Measurements from ENCODE around the gene GNAI2.
"Not testable (repeated sequence)": the region's sequence is repeated elsewhere in the genome, so short reads cannot be mapped to it uniquely, and the experiment has no call there.

GNAI2 gene

GRCh38 chr3:50278123-50278879 is 42.3 kb downstream of the GNAI2 start:
- Histone ChIP-seq H3K4me3 (ENCODE audit: low read length) (no peak overlapping the region), H3K4me2 (ENCODE audit: low read length) (no peak overlapping the region), H3F3A (ENCODE audit: control insufficient read depth, insufficient read depth) (no peaks in the 10 kb centered on the region), H4K20me1 (ENCODE audit: control insufficient read depth, insufficient read depth, low read depth, low read length) (no peaks in the 10 kb centered on the region), H3K79me2 (ENCODE audit: control insufficient read depth, low read length) (no peaks in the 10 kb centered on the region), H3K27me3 (ENCODE audit: control insufficient read depth, low read length) (peaks cover 33% of the 10 kb centered on the region), H3K9me3 (ENCODE audit: control insufficient read depth, insufficient read depth, low read length) (no peaks in the 10 kb centered on the region), H3K9me2 (replicated peaks; ENCODE audit: control insufficient read depth, low read length) (no peaks in the 10 kb centered on the region), H3K27ac (ENCODE audit: low read depth, low read length) (no peak overlapping the region), H3K36me3 (ENCODE audit: control insufficient read depth, low read length) (no peaks in the 10 kb centered on the region), H3K4me1 (ENCODE audit: control insufficient read depth, low read length) (peaks cover 14% of the 10 kb centered on the region)
- TF ChIP-seq CTCF (IDR thresholded peaks at IDR 0.05; ENCODE audit: low read depth, low read length, poor library complexity, severe bottlenecking), result no peak
- TF ChIP-seq EZH2phosphoT487 (IDR thresholded peaks at IDR 0.05; ENCODE audit: borderline replicate concordance, low read length), result no peak

- H3K79me2 ChIP-seq (ENCODE audit: control insufficient read depth, low read length), result no peaks in the 10 kb centered on the region
- H3K36me3 ChIP-seq (ENCODE audit: control insufficient read depth, low read length), result no peaks in the 10 kb centered on the region
- no peak for TF ChIP-seq CTCF (IDR thresholded peaks at IDR 0.05; ENCODE audit: low read depth, low read length, poor library complexity, severe bottlenecking)
- no peak for TF ChIP-seq EZH2phosphoT487 (IDR thresholded peaks at IDR 0.05; ENCODE audit: borderline replicate concordance, low read length)
- H3K4me2 ChIP-seq (ENCODE audit: low read length), result no peak within 1 kb of the TSS
- H3F3A ChIP-seq (ENCODE audit: control insufficient read depth, insufficient read depth), result no peaks in the 10 kb centered on the region
- H3K27me3 ChIP-seq (ENCODE audit: control insufficient read depth, low read length), result peaks cover 27% of the 10 kb centered on the region
- H3K9me3 ChIP-seq (ENCODE audit: control insufficient read depth, insufficient read depth, low read length), result no peaks in the 10 kb centered on the region
- no peaks in the 10 kb centered on the region for H4K20me1 ChIP-seq (ENCODE audit: control insufficient read depth, insufficient read depth, low read depth, low read length)
- H3K4me3 ChIP-seq (ENCODE audit: low read length), result no peak within 1 kb of the TSS
- no peak within 1 kb of the TSS for H3K27ac ChIP-seq (ENCODE audit: low read depth, low read length)
- H3K9me2 ChIP-seq (replicated peaks; ENCODE audit: control insufficient read depth, low read length), result no peaks in the 10 kb centered on the region
- peaks cover 12% of the 10 kb centered on the region for H3K4me1 ChIP-seq (ENCODE audit: control insufficient read depth, low read length)
Observed at GRCh38 chr3:50278880-50279224, 42.8 kb downstream of the GNAI2 start, which contains the start of gene LSMEM2. TSS of gene LSMEM2 (plus strand) at chr3:50279087. CDS start at chr3:50279114, 27 bp downstream.

GRCh38 chr3:50279255-50280016 is 43.4 kb downstream of the GNAI2 start:
- Histone ChIP-seq H3K4me2 (ENCODE audit: low read length) (no peak overlapping the region), H3K4me3 (ENCODE audit: low read length) (no peak overlapping the region), H3F3A (ENCODE audit: control insufficient read depth, insufficient read depth) (no peaks in the 10 kb centered on the region; the same call in 1 of the 2 replicates), H4K20me1 (ENCODE audit: control insufficient read depth, insufficient read depth, low read depth, low read length) (no peaks in the 10 kb centered on the region), H3K36me3 (ENCODE audit: control insufficient read depth, low read length) (no peaks in the 10 kb centered on the region), H3K27ac (ENCODE audit: low read depth, low read length) (no peak overlapping the region), H3K9me3 (ENCODE audit: control insufficient read depth, insufficient read depth, low read length) (no peaks in the 10 kb centered on the region), H3K27me3 (ENCODE audit: control insufficient read depth, low read length) (peaks cover 22% of the 10 kb centered on the region), H3K4me1 (ENCODE audit: control insufficient read depth, low read length) (peaks cover 7% of the 10 kb centered on the region), H3K79me2 (ENCODE audit: control insufficient read depth, low read length) (no peaks in the 10 kb centered on the region), H3K9me2 (replicated peaks; ENCODE audit: control insufficient read depth, low read length) (no peaks in the 10 kb centered on the region)
- TF ChIP-seq EZH2phosphoT487 (IDR thresholded peaks at IDR 0.05; ENCODE audit: borderline replicate concordance, low read length) (no peak), CTCF (IDR thresholded peaks at IDR 0.05; ENCODE audit: low read depth, low read length, poor library complexity, severe bottlenecking) (no peak)

GRCh38 chr3:50284121-50284520 is 48.1 kb downstream of the GNAI2 start:
- H3K4me1 ChIP-seq (ENCODE audit: control insufficient read depth, low read length); H3K4me3 ChIP-seq (ENCODE audit: low read length); H3K79me2 ChIP-seq (ENCODE audit: control insufficient read depth, low read length); H3K9me3 ChIP-seq (ENCODE audit: control insufficient read depth, insufficient read depth, low read length); H3F3A ChIP-seq (ENCODE audit: control insufficient read depth, insufficient read depth); H3K9me2 ChIP-seq (replicated peaks; ENCODE audit: control insufficient read depth, low read length); H3K27me3 ChIP-seq (ENCODE audit: control insufficient read depth, low read length); H3K4me2 ChIP-seq (ENCODE audit: low read length); H4K20me1 ChIP-seq (ENCODE audit: control insufficient read depth, insufficient read depth, low read depth, low read length); H3K27ac ChIP-seq (ENCODE audit: low read depth, low read length): not testable (repeated sequence)
- H3K36me3 ChIP-seq (ENCODE audit: control insufficient read depth, low read length), result peaks cover 30% of the 10 kb centered on the region
